BE2C (cell line): ENCODE measurements around the gene SUN2.

ENCODE experiments used
- DNase-seq: peaks from one replicate; pipeline ENCODE4 v3.0.0-alpha.2; 2020
- H3K27me3 ChIP-seq: fragments of 250-450 bp; sonication (Bioruptor Pico); 2 replicates; pipeline ENCODE4 v1.5.1; 2020; ENCODE audit warnings: mild to moderate bottlenecking
- H3K36me3 ChIP-seq: fragments of 250-450 bp; sonication (Bioruptor Pico); 2 replicates; pipeline ENCODE4 v1.5.1; 2020; ENCODE audit warnings: mild to moderate bottlenecking
- H3K4me1 ChIP-seq: fragments of 250-450 bp; sonication (Bioruptor Pico); 2 replicates; pipeline ENCODE4 v1.5.1; 2020
- H3K4me3 ChIP-seq: 2 replicates; pipeline ENCODE4 v1.5.1; 2011; ENCODE audit warnings: low read depth, low read length
- H3K9me3 ChIP-seq: fragments of 250-450 bp; sonication (Bioruptor Pico); 2 replicates; pipeline ENCODE4 v1.5.1; 2020
- TF ChIP-seq, protein P1 (sequence below): IDR thresholded peaks from 2 replicates; pipeline ENCODE4 v1.5.1; 2012; ENCODE audit warnings: mild to moderate bottlenecking, low read depth, low read length

SUN2 gene

DNA sequence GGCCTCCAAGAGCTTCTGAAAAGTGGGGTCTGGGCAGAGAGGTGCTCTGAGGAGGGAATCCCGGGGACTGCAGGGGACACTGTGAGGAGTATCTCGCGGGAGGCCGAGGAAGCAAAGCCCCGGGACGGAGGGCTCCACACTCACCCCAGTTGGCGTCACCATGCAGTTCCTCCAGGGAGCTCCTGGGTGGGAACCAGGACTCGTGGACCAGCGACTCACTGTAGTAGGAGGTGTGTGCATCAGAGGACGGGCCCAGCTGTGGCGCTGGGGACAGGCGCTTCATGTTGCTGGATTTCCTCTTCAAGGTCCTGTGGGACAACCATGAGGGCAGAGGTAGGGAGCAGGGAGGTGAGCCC lies 4.8 kb downstream of the SUN2 start:
- H3K9me3 ChIP-seq, result no peaks in the 10 kb centered on the region
- H3K36me3 ChIP-seq, result peaks cover 62% of the 10 kb centered on the region
- peaks cover 6% of the 10 kb centered on the region; the same call in 1 of the 2 replicates for H3K4me1 ChIP-seq
- H3K27me3 ChIP-seq, result no peaks in the 10 kb centered on the region
- H3K4me3 ChIP-seq, result no peak overlapping the region
- DNase-seq, result no peak
- TF ChIP-seq, protein P1, sequence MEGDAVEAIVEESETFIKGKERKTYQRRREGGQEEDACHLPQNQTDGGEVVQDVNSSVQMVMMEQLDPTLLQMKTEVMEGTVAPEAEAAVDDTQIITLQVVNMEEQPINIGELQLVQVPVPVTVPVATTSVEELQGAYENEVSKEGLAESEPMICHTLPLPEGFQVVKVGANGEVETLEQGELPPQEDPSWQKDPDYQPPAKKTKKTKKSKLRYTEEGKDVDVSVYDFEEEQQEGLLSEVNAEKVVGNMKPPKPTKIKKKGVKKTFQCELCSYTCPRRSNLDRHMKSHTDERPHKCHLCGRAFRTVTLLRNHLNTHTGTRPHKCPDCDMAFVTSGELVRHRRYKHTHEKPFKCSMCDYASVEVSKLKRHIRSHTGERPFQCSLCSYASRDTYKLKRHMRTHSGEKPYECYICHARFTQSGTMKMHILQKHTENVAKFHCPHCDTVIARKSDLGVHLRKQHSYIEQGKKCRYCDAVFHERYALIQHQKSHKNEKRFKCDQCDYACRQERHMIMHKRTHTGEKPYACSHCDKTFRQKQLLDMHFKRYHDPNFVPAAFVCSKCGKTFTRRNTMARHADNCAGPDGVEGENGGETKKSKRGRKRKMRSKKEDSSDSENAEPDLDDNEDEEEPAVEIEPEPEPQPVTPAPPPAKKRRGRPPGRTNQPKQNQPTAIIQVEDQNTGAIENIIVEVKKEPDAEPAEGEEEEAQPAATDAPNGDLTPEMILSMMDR, result no peak

DNA sequence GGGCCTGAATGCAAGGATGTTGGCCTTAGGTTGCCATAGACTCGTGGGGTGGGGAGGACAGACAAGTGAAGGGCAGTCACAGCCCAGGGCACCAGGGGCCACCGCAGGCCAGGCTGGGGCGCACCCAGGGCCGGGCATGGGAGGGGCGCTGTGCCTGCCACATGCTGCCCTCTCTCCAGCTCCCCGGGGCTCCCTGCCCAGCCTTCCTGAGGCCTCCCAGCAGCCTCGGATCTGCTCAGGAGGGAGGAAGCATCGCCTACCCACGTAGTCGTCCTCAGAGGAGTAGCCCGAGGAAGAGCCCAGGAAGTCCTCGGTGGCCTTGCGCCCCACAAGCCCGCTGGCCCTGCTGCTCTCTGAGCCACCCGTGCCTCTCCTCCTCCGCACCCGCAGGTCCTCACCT lies 5.2 kb downstream of the SUN2 start:
- Histone ChIP-seq H3K27me3 (no peaks in the 10 kb centered on the region), H3K4me1 (peaks cover 6% of the 10 kb centered on the region; the same call in 1 of the 2 replicates), H3K36me3 (peaks cover 66% of the 10 kb centered on the region), H3K4me3 (no peak overlapping the region), H3K9me3 (no peaks in the 10 kb centered on the region)
- TF ChIP-seq, protein P1, result no peak
- no peak for DNase-seq

DNA sequence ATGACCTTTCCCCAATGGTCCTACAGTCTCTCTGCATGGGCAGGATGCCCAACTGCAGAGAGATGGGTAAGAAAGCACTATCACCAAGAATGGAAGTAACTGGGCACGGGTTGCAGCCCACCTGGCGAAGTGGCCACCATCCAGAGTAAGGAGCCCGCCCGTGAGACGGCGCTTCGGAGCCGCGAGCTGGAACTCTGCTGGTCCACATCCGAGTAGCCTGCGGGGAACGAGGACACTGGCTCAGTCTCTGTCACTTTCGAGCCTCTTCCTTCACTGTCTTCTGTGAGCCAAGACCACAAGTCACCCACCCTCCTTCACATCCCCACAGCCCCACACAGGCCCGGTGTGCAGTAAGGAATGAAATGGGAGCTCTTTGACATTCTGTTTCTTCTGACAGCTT lies 5.7 kb downstream of the SUN2 start:
- TF ChIP-seq, protein P1, result no peak
- H3K9me3 ChIP-seq, result no peaks in the 10 kb centered on the region
- H3K36me3 ChIP-seq, result peaks cover 70% of the 10 kb centered on the region
- H3K4me1 ChIP-seq, result peaks cover 6% of the 10 kb centered on the region; the same call in 1 of the 2 replicates
- H3K27me3 ChIP-seq, result no peaks in the 10 kb centered on the region
- DNase-seq, result no peak
- H3K4me3 ChIP-seq, result no peak overlapping the region

DNA sequence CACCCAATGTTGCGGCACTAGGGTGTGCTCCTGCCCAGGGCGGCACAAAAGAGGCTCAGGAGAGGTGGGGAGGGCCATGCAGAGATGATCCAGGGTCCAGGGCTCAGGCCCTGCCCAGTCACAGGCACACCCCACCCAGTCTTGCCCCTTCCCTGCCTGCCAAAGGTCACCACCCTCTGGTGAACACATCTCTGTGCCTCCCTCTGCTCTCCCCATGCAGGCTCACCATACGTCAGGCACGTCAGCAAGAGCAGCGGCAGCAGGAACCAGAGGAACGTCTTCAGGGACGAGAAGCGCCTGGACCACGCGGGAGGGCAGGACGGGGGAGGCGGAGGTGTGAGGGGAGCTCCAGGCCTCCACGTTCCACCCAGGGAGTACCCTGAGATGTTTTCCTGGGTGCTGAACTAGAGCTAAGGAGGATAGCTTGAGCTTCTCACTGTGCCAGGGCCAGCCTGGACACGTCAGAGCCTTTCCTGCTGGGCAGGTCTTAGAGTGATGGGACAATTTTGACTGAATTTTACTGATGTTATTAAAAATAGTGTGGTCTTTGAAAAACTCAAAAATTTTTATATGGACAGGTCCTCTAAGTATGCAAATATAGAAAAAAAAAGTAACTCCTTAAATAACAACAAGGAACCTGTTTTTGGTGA lies 7.2 kb downstream of the SUN2 start:
- Histone ChIP-seq H3K4me3 (no peak overlapping the region), H3K27me3 (no peaks in the 10 kb centered on the region), H3K4me1 (no peaks in the 10 kb centered on the region; the same call in 1 of the 2 replicates), H3K9me3 (no peaks in the 10 kb centered on the region), H3K36me3 (peaks cover 78% of the 10 kb centered on the region)
- TF ChIP-seq, protein P1, result no peak
- DNase-seq, result no peak

DNA sequence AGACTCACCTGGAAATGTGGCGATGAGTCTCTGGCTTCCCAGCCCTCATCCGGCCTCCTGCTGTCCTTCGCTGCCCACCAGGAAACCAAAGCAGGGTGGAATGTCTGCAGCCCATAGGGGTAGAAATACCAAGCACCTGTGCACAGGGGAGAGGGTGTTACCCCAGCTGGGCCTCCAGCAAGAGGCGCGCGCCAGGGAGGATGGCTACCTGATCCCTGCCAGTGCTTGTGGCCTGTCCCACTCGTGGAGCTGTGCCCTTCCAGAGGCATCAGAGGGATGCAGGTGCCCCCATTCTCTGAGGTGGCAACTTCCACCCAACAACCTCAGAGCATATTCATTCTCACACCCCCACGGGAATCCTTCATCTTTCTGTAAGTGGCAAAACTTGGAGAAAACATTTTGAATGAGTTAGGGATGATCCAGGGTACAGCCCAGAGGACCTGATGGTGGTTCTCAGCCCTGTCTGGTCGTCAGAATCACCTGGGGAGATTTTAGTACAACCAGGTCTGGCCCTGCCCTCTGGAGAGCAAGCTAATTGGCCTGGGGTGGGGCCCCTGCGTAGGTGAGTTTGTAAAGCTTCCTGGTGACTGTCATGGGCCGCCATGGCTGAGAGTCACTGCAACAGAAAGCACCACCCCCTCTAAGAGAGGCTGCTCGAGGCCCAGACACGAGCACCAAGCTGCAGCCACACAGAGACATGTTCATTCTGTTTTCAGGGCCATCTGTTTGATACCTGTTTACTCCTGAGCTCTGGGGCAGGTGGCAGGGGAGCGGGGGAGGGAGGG lies 9.9 kb downstream of the SUN2 start:
- DNase-seq, result no peak
- Histone ChIP-seq H3K4me1 (no peaks in the 10 kb centered on the region), H3K36me3 (peaks cover 81% of the 10 kb centered on the region), H3K27me3 (no peaks in the 10 kb centered on the region), H3K4me3 (no peak overlapping the region), H3K9me3 (no peaks in the 10 kb centered on the region)
- TF ChIP-seq, protein P1, result no peak

DNA sequence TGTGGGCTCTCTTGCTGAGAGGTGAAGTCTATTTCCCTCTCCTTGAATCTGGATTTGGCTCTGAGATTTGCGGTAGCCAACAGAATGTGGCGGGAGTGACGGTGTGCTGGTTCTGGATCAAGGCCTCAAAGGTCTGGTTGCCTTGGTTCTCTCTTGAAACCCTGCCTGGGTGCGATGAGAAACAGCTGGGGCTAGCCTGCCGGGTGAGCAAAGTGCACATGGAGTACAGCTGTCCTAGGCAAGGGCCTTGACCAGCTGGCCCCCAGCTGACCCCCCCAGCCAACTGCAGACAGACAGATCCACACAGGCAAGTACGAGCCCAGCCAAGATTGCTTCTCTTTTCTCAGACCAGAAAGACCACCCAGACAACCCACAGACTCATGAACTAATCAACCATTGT lies 10.8 kb downstream of the SUN2 start:
- Histone ChIP-seq H3K4me3 (no peak overlapping the region), H3K9me3 (no peaks in the 10 kb centered on the region), H3K4me1 (no peaks in the 10 kb centered on the region), H3K27me3 (no peaks in the 10 kb centered on the region), H3K36me3 (peaks cover 81% of the 10 kb centered on the region)
- TF ChIP-seq, protein P1, result no peak
- DNase-seq, result no peak
